HG03520 (cell line): ENCODE data around the gene ASTN2.
"Not testable (repeated sequence)": the region's sequence is repeated elsewhere in the genome, so short reads cannot be mapped to it uniquely, and the experiment has no call there.

Source experiments
- ATAC-seq: cut with Tn5 transposase; IDR thresholded peaks from one replicate; pipeline ENCODE4 v1.9.1; 2021; ENCODE audit warnings: mild to moderate bottlenecking, moderate library complexity; ENCODE audit not compliant: unreplicated experiment

The ASTN2 gene

GRCh38 chr9:116691607-116692006, 723.2 kb downstream of the ASTN2 start:
- no peak for ATAC-seq

- ATAC-seq: not testable (repeated sequence)
These were observed 724.1 kb downstream of the ASTN2 start for GRCh38 chr9:116690805-116691204.

GRCh38 chr9:116689486-116690032, 725.3 kb downstream of the ASTN2 start:
- ATAC-seq: no peak

- no peak for ATAC-seq
These were observed 725.9 kb downstream of the ASTN2 start for GRCh38 chr9:116688806-116689485.

- no peak for ATAC-seq
These were observed 727.1 kb downstream of the ASTN2 start for GRCh38 chr9:116687754-116688135.

GRCh38 chr9:116687074-116687753, 727.6 kb downstream of the ASTN2 start, which contains the start of gene TRIM32:
Gene TRIM32, plus strand, starts transcription at chr9:116687305. Its CDS starts 10,438 bp downstream, at chr9:116697743.
- peak; percentile 98 for ATAC-seq

GRCh38 chr9:116686693-116687073, 728.2 kb downstream of the ASTN2 start:
- ATAC-seq: peak; percentile 39

- no peak for ATAC-seq
These were observed 728.7 kb downstream of the ASTN2 start for GRCh38 chr9:116686135-116686534.

- no peak for ATAC-seq
These were observed 729.7 kb downstream of the ASTN2 start for GRCh38 chr9:116685166-116685565.

GRCh38 chr9:116683535-116683934, 731.3 kb downstream of the ASTN2 start:
- ATAC-seq: no peak

- no peak for ATAC-seq
These were observed 740.5 kb downstream of the ASTN2 start for GRCh38 chr9:116674210-116674980.

- no peak for ATAC-seq
These were observed 741.5 kb downstream of the ASTN2 start for GRCh38 chr9:116673375-116673774.

GRCh38 chr9:116671605-116672004, 743.3 kb downstream of the ASTN2 start:
- no peak for ATAC-seq

- no peak for ATAC-seq
These were observed 745.7 kb downstream of the ASTN2 start for GRCh38 chr9:116668970-116669695.

- no peak for ATAC-seq
These were observed 751.3 kb downstream of the ASTN2 start for GRCh38 chr9:116663581-116663980.

GRCh38 chr9:116662646-116663310, 752.1 kb downstream of the ASTN2 start:
- ATAC-seq: no peak

- no peak for ATAC-seq
These were observed 753.6 kb downstream of the ASTN2 start for GRCh38 chr9:116661037-116661954.

GRCh38 chr9:116658265-116658664, 756.6 kb downstream of the ASTN2 start:
- no peak for ATAC-seq

GRCh38 chr9:116656977-116657376, 757.9 kb downstream of the ASTN2 start:
- no peak for ATAC-seq
